ENCODE measurements around the gene UTP15.

UTP15 gene

GRCh38 chr5:73582285-73583145, 17.0 kb downstream of the UTP15 start:
- DNase-seq: no peak

DNA sequence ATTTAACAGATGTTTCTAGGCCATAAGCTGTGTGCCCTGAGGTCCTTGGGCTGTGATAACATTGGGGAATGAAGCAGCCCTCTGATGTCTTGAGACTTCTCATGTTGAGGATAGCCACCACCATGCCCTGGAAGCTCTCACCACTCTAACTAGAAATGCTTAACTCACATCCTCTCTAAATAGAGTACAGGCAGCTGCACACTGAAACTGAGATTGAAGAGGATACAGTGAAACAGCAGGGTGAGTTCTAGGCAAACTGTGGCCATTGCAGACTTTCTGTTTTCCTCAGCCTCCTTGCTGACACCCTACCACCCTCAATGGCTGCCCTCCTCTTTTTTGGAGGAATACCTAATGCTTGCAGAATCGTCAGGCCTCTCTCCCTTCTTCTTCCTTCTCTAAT, 22.4 kb downstream of the UTP15 start:
- no peak for DNase-seq

DNA sequence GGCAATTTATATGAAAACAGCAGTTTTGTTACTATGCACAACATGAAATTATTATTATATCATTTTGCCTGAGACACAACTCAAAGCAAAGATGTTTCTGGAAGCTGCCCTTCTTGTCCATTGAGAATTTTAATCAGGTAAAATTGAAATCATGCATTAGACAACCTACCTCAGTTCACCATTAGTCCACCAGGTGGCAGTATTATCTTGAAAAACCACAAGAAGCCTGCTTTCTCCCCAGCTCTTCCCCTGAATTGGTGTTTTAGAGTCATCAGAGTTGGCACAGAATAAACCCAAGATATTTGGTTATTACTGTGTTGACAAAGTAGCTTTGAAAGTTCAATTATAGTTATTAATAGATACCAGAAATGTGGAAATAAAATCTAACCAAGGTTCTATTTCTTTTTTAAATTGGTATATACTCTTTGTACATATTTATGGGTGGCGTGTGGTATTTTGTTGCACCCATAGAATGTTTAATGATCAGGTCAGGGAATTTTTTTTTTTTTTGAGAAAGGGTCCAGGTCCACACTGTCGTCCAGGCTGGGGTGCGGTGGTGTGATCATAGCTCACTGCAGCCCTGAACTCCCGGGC, 25.7 kb downstream of the UTP15 start:
- peak; percentile 38 for DNase-seq

GRCh38 chr5:73591698-73592501, 26.4 kb downstream of the UTP15 start:
- DNase-seq: no peak

- DNase-seq: no peak
These were observed 27.0 kb downstream of the UTP15 start for GRCh38 chr5:73592551-73592950.

GRCh38 chr5:73596705-73597328, 31.3 kb downstream of the UTP15 start:
- no peak for DNase-seq

DNA sequence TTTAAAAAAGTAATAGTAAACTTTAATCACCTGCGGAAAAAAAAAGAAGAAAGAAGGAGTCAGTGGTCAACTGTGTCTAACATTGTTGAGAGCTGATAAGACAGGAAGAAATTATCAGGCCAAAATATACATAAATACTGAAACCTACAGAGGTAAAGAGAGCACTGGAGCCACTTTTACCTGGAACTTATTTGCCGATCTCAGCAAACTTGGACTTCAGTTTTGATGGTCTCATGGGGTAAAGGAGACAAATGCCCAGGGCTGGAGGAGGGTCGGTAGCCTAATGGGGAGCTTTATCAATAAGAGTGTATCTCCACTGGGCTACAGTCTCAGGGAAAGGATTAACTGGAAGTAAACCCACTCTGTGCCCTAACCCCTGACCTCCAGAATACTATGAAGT, 33.8 kb downstream of the UTP15 start:
- DNase-seq: no peak

- no peak for DNase-seq
These were observed 38.5 kb downstream of the UTP15 start for GRCh38 chr5:73603998-73604397.

GRCh38 chr5:73605223-73606087, 39.9 kb downstream of the UTP15 start:
- DNase-seq: no peak

DNA sequence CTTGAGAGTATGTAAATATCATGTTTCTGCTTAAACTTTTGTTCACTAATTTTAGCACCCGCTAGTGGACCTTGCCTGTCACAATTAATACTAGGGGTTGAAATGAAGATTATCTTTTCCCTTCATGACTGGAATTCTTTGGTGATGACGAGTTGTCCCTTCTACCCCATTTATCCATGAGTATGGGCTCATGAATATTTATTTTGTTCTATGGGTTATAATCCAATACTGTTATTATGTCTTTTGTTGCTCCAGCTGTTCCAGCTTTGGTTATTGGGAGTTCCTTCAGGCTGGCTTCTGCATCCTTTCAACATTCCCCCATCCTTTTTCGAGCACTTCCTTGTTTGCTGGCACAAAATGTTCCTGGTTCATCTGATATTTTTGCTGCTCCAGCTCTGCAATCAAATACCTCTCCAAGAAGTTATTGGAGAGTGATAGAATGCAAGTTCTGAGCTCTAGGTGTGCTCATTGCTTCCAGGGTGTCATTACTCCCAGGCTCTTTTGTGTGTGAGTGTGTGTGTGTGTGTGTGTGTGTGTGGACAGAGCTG, 40.7 kb downstream of the UTP15 start:
- DNase-seq: no peak

- no peak for DNase-seq
These were observed 41.7 kb downstream of the UTP15 start for GRCh38 chr5:73607228-73607627.

- no peak for DNase-seq
These were observed 47.3 kb downstream of the UTP15 start for GRCh38 chr5:73612799-73613198.

- DNase-seq: no peak
These were observed 49.5 kb downstream of the UTP15 start for GRCh38 chr5:73615085-73615484.

GRCh38 chr5:73615947-73616346, 50.4 kb downstream of the UTP15 start:
- no peak for DNase-seq

GRCh38 chr5:73617510-73618279, 52.2 kb downstream of the UTP15 start:
- no peak for DNase-seq

- peak; percentile 75 for DNase-seq
These were observed 54.2 kb downstream of the UTP15 start for GRCh38 chr5:73619606-73620333.

DNA sequence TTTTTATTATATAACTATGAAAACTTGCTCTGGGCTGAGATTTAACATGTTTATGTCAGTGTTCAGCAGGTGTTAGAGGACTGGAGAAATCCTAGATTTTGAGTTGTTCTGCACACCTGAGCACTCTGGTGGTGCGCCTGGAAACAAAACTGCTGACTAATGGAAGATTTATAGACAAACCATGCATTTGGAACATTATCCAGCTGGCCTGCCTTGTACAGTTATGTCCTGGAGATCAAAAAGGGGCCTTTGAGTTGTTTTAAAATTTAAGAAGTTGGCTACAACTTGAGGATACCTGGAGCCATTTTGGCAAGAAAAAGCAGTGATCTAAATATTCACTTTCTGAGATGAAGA, 54.8 kb downstream of the UTP15 start:
- DNase-seq: no peak

DNA sequence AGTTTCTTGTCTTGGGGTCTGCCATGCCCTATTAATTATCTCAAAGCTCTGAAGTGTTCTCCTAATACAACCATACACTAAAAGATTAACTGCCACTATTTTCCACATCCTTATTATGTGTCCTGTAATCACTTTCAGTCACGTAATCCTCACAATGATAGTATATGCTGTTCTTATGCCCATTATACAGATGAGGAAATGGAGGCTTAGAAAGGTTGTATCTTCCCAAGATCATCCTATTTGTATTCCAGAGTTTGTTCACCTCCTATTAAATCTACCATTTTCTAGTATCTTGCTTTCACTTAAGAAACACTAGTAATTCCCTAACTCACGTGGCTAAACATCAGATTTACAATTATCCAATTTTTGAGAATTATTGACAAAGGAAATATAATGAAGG, 57.5 kb downstream of the UTP15 start:
- no peak for DNase-seq

DNA sequence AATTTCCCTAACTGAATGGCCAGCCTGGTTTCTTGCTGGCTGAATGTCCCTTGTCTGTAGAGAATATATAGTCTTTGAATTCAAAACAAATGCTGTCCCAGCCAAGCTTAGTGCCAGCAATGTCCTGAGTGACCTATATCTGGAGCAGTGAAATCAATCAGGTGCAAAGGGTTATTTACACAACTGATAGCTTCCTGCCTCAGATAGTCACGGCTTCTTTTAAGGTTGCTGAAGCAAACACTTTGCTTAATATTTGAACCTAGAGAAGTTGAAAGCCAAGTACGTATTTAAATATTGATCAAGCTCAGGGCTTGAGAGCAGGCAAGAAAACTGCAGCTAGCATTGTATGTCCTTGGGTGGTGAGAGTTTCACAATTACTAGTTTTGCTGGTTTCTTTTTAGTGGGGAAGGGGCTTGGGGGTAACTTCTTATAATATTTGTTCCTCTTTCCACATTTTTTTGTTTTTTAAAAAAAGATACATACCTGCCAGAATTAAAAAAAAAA, 58.4 kb downstream of the UTP15 start:
- DNase-seq: no peak

DNA sequence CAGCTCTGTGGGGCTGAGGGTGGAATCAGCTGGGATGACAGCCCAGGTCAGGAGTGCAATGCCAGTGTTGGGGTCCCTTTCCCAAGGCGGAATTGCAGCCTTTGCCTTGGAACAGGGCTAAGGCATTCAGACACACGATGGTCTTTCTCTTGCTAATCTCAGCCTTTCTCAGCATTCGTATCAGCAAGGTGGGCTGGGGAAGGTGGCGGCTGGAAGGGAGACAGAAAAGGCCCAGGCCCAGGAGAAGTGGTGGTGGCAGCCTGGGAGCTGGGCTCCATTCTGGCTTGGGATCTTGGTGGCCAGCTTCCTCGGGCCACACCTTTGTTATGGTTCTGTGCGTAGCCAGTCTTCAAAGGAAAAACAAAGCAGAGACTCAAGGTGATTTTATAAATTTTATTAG, 59.3 kb downstream of the UTP15 start:
- DNase-seq: no peak
